ENCODE results near the gene EYA2.

GRCh38 chr20:46900086-46900485 is 5.4 kb downstream of the EYA2 start:
- TF ChIP-seq, protein P1, sequence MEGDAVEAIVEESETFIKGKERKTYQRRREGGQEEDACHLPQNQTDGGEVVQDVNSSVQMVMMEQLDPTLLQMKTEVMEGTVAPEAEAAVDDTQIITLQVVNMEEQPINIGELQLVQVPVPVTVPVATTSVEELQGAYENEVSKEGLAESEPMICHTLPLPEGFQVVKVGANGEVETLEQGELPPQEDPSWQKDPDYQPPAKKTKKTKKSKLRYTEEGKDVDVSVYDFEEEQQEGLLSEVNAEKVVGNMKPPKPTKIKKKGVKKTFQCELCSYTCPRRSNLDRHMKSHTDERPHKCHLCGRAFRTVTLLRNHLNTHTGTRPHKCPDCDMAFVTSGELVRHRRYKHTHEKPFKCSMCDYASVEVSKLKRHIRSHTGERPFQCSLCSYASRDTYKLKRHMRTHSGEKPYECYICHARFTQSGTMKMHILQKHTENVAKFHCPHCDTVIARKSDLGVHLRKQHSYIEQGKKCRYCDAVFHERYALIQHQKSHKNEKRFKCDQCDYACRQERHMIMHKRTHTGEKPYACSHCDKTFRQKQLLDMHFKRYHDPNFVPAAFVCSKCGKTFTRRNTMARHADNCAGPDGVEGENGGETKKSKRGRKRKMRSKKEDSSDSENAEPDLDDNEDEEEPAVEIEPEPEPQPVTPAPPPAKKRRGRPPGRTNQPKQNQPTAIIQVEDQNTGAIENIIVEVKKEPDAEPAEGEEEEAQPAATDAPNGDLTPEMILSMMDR (IDR thresholded peaks at IDR 0.05) = no peak
- no peak for TF ChIP-seq POLR2A (IDR thresholded peaks at IDR 0.05)
